CD14-positive monocyte (primary cell): ENCODE data around the gene MACROD2. TPM values are rescaled to one million over a fixed set of nuclear protein-coding genes. Genes with fewer than 3 reads are reported as not detected.

ENCODE experiments used
- DNase-seq, 3 donors: peaks; one replicate each; pipeline ENCODE4 v3.0.0-alpha.2; 2011 to 2022
- H2AFZ ChIP-seq: 2 replicates; pipeline ENCODE4 v1.6.0; 2012; ENCODE audit warnings: mild to moderate bottlenecking, low read depth, low read length, inconsistent platforms; ENCODE audit not compliant: insufficient read depth, poor library complexity, severe bottlenecking
- H3K27ac ChIP-seq, 2 donors: 1 replicate in 1 of 2; 2 replicates in 1 of 2; pipeline ENCODE4 v1.5.1; 2012 to 2013; ENCODE audit warnings: low read length in 2 of 2, control low read depth in 1 of 2, inconsistent platforms in 1 of 2, low read depth in 1 of 2, mild to moderate bottlenecking in 1 of 2
- H3K27me3 ChIP-seq, 2 donors: one replicate each; pipeline versions ENCODE4 v1.6.0 to v1.6.1; 2011 to 2013; ENCODE audit warnings: low read length in 2 of 2; ENCODE audit not compliant: control insufficient read depth in 2 of 2, insufficient read depth in 2 of 2
- H3K36me3 ChIP-seq, 2 donors: replicated peaks in 1 of 2; 1 replicate in 1 of 2; 2 replicates in 1 of 2; pipeline versions ENCODE4 v1.5.1 to v1.6.1; 2012 to 2013; ENCODE audit warnings: low read length in 2 of 2, control low read depth in 1 of 2, inconsistent platforms in 1 of 2, mild to moderate bottlenecking in 1 of 2; ENCODE audit not compliant: insufficient read depth in 2 of 2, control insufficient read depth in 1 of 2
- H3K4me1 ChIP-seq, 2 donors: 1 replicate in 1 of 2; 2 replicates in 1 of 2; pipeline versions ENCODE4 v1.5.1 to v1.6.1; 2012 to 2013; ENCODE audit warnings: low read length in 2 of 2, control low read depth in 1 of 2, inconsistent platforms in 1 of 2, mild to moderate bottlenecking in 1 of 2, moderate library complexity in 1 of 2; ENCODE audit not compliant: insufficient read depth in 2 of 2, control insufficient read depth in 1 of 2
- H3K4me2 ChIP-seq: replicated peaks from 2 replicates; pipeline ENCODE3; 2012; ENCODE audit warnings: low read length, moderate library complexity, mild to moderate bottlenecking; ENCODE audit not compliant: poor library complexity, severe bottlenecking; ENCODE audit errors: extremely low read depth
- H3K4me3 ChIP-seq, 3 experiments: fragments of 200-600 bp in 1 of 3; sonication (generic) in 1 of 3; replicated peaks in 1 of 3; 1 replicate in 2 of 3; 2 replicates in 1 of 3; pipeline ENCODE4 v1.5.1; 2011 to 2013; ENCODE audit warnings: low read length in 3 of 3, mild to moderate bottlenecking in 3 of 3, control low read depth in 2 of 3, low read depth in 2 of 3, inconsistent platforms in 1 of 3, moderate library complexity in 1 of 3
- H3K79me2 ChIP-seq: 2 replicates; pipeline ENCODE4 v1.6.0; 2012; ENCODE audit warnings: mild to moderate bottlenecking, control low read depth, inconsistent platforms, low read length, moderate library complexity; ENCODE audit not compliant: insufficient read depth
- H3K9ac ChIP-seq: 2 replicates; pipeline ENCODE4 v1.6.0; 2017; ENCODE audit warnings: low read length, mild to moderate bottlenecking; ENCODE audit not compliant: insufficient read depth, poor library complexity, severe bottlenecking
- H3K9me3 ChIP-seq, 2 donors: replicated peaks in 1 of 2; 1 replicate in 1 of 2; 2 replicates in 1 of 2; pipeline versions ENCODE4 v1.5.1 to v1.6.1; 2012 to 2013; ENCODE audit warnings: low read length in 2 of 2, control low read depth in 1 of 2; ENCODE audit not compliant: control insufficient read depth in 1 of 2, insufficient read depth in 1 of 2
- H4K20me1 ChIP-seq: 2 replicates; pipeline ENCODE4 v1.6.0; 2012; ENCODE audit warnings: mild to moderate bottlenecking, low read length, control low read depth, moderate library complexity; ENCODE audit not compliant: insufficient read depth
- H3K27ac Mint-ChIP-seq, 7 donors: one replicate each; pipeline ENCODE4 v1.8.0; 2020; ENCODE audit warnings: mild to moderate bottlenecking in 7 of 7, mixed read lengths in 7 of 7, moderate library complexity in 6 of 7, inconsistent platforms in 2 of 7
- H3K27me3 Mint-ChIP-seq, 3 donors: one replicate each; pipeline ENCODE4 v1.8.0; 2021 to 2022; ENCODE audit warnings: low read depth in 3 of 3, mild to moderate bottlenecking in 3 of 3, mixed read lengths in 3 of 3, moderate library complexity in 3 of 3, inconsistent platforms in 1 of 3
- H3K36me3 Mint-ChIP-seq, 2 donors: one replicate each; pipeline ENCODE4 v1.8.0; 2020; ENCODE audit warnings: mixed read lengths in 2 of 2, inconsistent platforms in 1 of 2, mild to moderate bottlenecking in 1 of 2
- H3K4me1 Mint-ChIP-seq: one replicate; pipeline ENCODE4 v1.8.0; 2020; ENCODE audit warnings: mild to moderate bottlenecking, mixed read lengths
- H3K4me3 Mint-ChIP-seq, 2 donors: one replicate each; pipeline ENCODE4 v1.8.0; 2020; ENCODE audit warnings: mild to moderate bottlenecking in 2 of 2, mixed read lengths in 2 of 2, moderate library complexity in 1 of 2
- H3K9me3 Mint-ChIP-seq, 7 donors: one replicate each; pipeline ENCODE4 v1.8.0; 2020 to 2022; ENCODE audit warnings: mixed read lengths in 7 of 7, mild to moderate bottlenecking in 6 of 7, moderate library complexity in 6 of 7, inconsistent platforms in 2 of 7
- CTCF ChIP-seq: fragments of 200-600 bp; IDR thresholded peaks from one replicate; pipeline ENCODE4 v1.8.0; 2022; ENCODE audit warnings: antibody characterized with exemption, mild to moderate bottlenecking
- WGBS: methylation state at CpG from one replicate; pipeline ENCODE4 v1.1.5; 2013; ENCODE audit warnings: missing lambda C conversion rate; ENCODE audit not compliant: insufficient coverage; 5-methylcytosine and 5-hydroxymethylcytosine counted together
- intact Hi-C, 2 donors: fragments of 100-400 bp; cut with micrococcal nuclease; formaldehyde crosslinking; loops; one replicate each; pipeline versions ENCODE4 v1.15.0 to v1.15.1; 2023
- polyA plus RNA-seq, 3 donors: library from polyadenylated mRNA; depleted of rRNA in 1 of 3; unstranded in 2 of 3; stranded (reverse) in 1 of 3; fragments of 300-500 nt in 2 of 3; fragments of >200 nt in 1 of 3; fragmentation: Illumina TruSeq in 2 of 3; gene quantifications; 1 replicate in 2 of 3; 2 replicates in 1 of 3; pipeline ENCODE4 v1.2.3, GENCODE V29; 2012 to 2021

Gene MACROD2
- polyA plus RNA-seq, 3 donors = 0.23 TPM; not detected in 2

- DNase-seq = no peak
- H3K27me3 Mint-ChIP-seq = no peaks in the 10 kb centered on the region
- H3K4me1 Mint-ChIP-seq = no peaks in the 10 kb centered on the region
- no peak overlapping the region for H3K9ac ChIP-seq
- H3K9me3 Mint-ChIP-seq = peaks cover 12 to 26% (median 21%) of the 10 kb centered on the region in 7 donors
- no peaks in the 10 kb centered on the region for H3K27me3 ChIP-seq
- no peak overlapping the region for H2AFZ ChIP-seq
- TF ChIP-seq CTCF = no peak
- no peaks in the 10 kb centered on the region for H3K4me1 ChIP-seq
- WGBS = 90% methylated on average over 9 of the region's 12 CpGs
- no peak overlapping the region for H3K4me3 ChIP-seq
- no peaks in the 10 kb centered on the region for H4K20me1 ChIP-seq
- H3K4me2 ChIP-seq = no peak overlapping the region
- intact Hi-C loops = no loop called here
- H3K9me3 ChIP-seq = peaks cover 14 to 24% of the 10 kb centered on the region in 2 donors
- no peak overlapping the region for H3K27ac Mint-ChIP-seq
- no peaks in the 10 kb centered on the region for H3K79me2 ChIP-seq
- no peaks in the 10 kb centered on the region for H3K36me3 Mint-ChIP-seq
- H3K4me3 Mint-ChIP-seq = no peak overlapping the region
- H3K27ac ChIP-seq = no peak overlapping the region
- H3K36me3 ChIP-seq = no peaks in the 10 kb centered on the region
These were observed 475.0 kb downstream of the MACROD2 start for GRCh38 chr20:14470231-14470899.

GRCh38 chr20:14470977-14471661 lies 475.8 kb downstream of the MACROD2 start:
- Mint-ChIP-seq H3K27ac (no peak overlapping the region), H3K36me3 (no peaks in the 10 kb centered on the region), H3K4me1 (no peaks in the 10 kb centered on the region), H3K4me3 (peak overlapping the region in 1 of 2 donors; percentile 17), H3K27me3 (no peaks in the 10 kb centered on the region), H3K9me3 (peaks cover 7 to 26% (median 21%) of the 10 kb centered on the region in 7 donors)
- no peak overlapping the region for H3K9ac ChIP-seq
- TF ChIP-seq CTCF = no peak
- H3K4me3 ChIP-seq = no peak overlapping the region
- no peak overlapping the region for H2AFZ ChIP-seq
- no peaks in the 10 kb centered on the region for H3K27me3 ChIP-seq
- no peaks in the 10 kb centered on the region for H3K4me1 ChIP-seq
- WGBS = 89% methylated on average over 8 of the region's 10 CpGs
- H3K36me3 ChIP-seq = no peaks in the 10 kb centered on the region
- intact Hi-C loops = no loop called here
- no peak overlapping the region for H3K4me2 ChIP-seq
- DNase-seq = no peak
- peaks cover 14 to 24% of the 10 kb centered on the region in 2 donors for H3K9me3 ChIP-seq
- no peaks in the 10 kb centered on the region for H4K20me1 ChIP-seq
- no peak overlapping the region for H3K27ac ChIP-seq
- H3K79me2 ChIP-seq = no peaks in the 10 kb centered on the region
